ENCODE measurements around the gene OPN5.

- no peak for TF ChIP-seq EZH2 (IDR thresholded peaks at IDR 0.05)
- no peak for TF ChIP-seq POLR2AphosphoS5 (IDR thresholded peaks at IDR 0.05; ENCODE audit: borderline replicate concordance, low read depth, low read length)
- no peak for TF ChIP-seq FOXP2 (optimal IDR thresholded peaks at IDR 0.05; ENCODE audit: control extremely low read depth, extremely low read length, insufficient read depth)
Measured at GRCh38 chr6:47854971-47855370, 73.1 kb downstream of the OPN5 start.

Data from SK-N-MC (cell line).